PC-3 (cell line): ENCODE measurements around the gene SH3GL2.

Experiments
- CTCF ChIP-seq: fragments of 300-600 bp; sonication (generic); conservative IDR thresholded peaks from 2 replicates; pipeline ENCODE4 v1.5.1; 2017; ENCODE audit warnings: antibody characterized with exemption, low read depth, mild to moderate bottlenecking, low read length
- EZH2 ChIP-seq: fragments of 300-600 bp; sonication (generic); IDR thresholded peaks from one replicate; pipeline ENCODE4 v1.6.1; 2017; ENCODE audit warnings: antibody characterized with exemption, mild to moderate bottlenecking, low read length; ENCODE audit not compliant: unreplicated experiment
- EZH2phosphoT487 ChIP-seq: fragments of 300-600 bp; sonication (generic); IDR thresholded peaks from 2 replicates; pipeline ENCODE4 v1.6.1; 2018; ENCODE audit warnings: mild to moderate bottlenecking, antibody characterized with exemption, low read length, borderline replicate concordance

- TF ChIP-seq CTCF (no peak), EZH2phosphoT487 (no peak), EZH2 (no peak)
Observed at GRCh38 chr9:17648516-17648915, 69.7 kb downstream of the SH3GL2 start.
